ENCODE data around the gene DUS3L. TPM values are rescaled to one million over a fixed set of nuclear protein-coding genes. Genes with fewer than 3 reads are reported as not detected.

Gene DUS3L
- total RNA-seq, 4 donors from 2014 or later: 19.5 to 45.9 (median 25.0) TPM

DNA sequence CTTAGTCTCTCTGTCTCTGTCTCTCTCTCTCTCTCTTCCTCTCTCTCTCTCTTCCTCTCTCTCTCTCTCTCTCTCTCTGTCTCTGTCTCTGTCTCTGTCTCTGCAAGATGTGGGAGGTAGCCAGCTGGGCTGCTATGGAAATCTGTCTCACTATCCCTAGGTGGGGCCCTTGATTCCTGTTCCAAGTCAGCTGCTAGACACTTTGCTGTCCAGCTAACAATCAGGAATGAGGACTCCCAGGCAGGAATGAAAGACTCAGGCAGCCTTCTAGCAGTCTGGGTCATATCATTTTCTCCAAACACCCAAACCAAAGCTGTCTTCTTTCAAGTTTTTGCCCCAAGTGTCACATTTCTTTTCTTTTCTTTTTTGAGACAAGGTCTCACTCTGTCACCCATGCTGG, 47.3 kb downstream of the DUS3L start:
- in situ Hi-C loops (cut with MboI; ENCODE audit: low sequenced_read_pairs in 4 of 4): no loop called here
- no peaks in the 10 kb centered on the region for H3K36me3 ChIP-seq
- H3K4me1 ChIP-seq: no peaks in the 10 kb centered on the region
- DNase-seq (no peak), ATAC-seq (no peak)
- TF ChIP-seq, protein P1, sequence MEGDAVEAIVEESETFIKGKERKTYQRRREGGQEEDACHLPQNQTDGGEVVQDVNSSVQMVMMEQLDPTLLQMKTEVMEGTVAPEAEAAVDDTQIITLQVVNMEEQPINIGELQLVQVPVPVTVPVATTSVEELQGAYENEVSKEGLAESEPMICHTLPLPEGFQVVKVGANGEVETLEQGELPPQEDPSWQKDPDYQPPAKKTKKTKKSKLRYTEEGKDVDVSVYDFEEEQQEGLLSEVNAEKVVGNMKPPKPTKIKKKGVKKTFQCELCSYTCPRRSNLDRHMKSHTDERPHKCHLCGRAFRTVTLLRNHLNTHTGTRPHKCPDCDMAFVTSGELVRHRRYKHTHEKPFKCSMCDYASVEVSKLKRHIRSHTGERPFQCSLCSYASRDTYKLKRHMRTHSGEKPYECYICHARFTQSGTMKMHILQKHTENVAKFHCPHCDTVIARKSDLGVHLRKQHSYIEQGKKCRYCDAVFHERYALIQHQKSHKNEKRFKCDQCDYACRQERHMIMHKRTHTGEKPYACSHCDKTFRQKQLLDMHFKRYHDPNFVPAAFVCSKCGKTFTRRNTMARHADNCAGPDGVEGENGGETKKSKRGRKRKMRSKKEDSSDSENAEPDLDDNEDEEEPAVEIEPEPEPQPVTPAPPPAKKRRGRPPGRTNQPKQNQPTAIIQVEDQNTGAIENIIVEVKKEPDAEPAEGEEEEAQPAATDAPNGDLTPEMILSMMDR (IDR thresholded peaks at IDR 0.05 in 4 of 5, conservative IDR thresholded peaks at IDR 0.05 in 1 of 5): no peak
- H3K9me3 ChIP-seq: no peaks in the 10 kb centered on the region
- H3K4me3 ChIP-seq: no peak overlapping the region
- H3K27ac ChIP-seq: no peak overlapping the region
- intact Hi-C loops (cut with DNase I; ENCODE audit: low total_unique reads): no loop called here
- H3K27me3 ChIP-seq: peaks cover 0 to 5% (median 4%) of the 10 kb centered on the region in 3 donors

DNA sequence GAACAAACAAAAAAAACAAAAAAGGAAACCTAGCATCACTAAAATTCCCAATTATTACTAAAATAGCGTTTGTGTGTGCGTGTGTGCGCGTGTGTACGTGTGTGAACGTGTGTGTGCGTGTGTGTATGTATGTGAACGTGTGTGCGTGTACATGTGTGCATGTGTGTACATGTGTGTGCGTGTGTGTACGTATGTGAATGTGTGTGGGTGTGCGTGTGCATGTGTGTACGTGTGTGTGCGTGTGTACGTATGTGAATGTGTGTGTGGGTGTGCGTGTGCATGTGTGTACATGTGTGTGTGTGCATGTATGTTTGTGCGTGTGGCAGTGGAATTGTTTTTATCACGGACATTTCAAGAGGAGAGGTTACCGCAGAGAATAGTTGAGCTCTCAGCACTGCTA, 48.9 kb downstream of the DUS3L start:
- no peak overlapping the region for H3K27ac ChIP-seq
- intact Hi-C loops (cut with DNase I; ENCODE audit: low total_unique reads): no loop called here
- no peaks in the 10 kb centered on the region for H3K4me1 ChIP-seq
- in situ Hi-C loops (cut with MboI; ENCODE audit: low sequenced_read_pairs in 4 of 4): no loop called here
- no peak for TF ChIP-seq POLR2A (IDR thresholded peaks at IDR 0.05)
- TF ChIP-seq, protein P1 (IDR thresholded peaks at IDR 0.05 in 4 of 5, conservative IDR thresholded peaks at IDR 0.05 in 1 of 5): no peak
- no peak overlapping the region for H3K4me3 ChIP-seq
- H3K36me3 ChIP-seq: no peaks in the 10 kb centered on the region
- DNase-seq: no peak
- no peak for ATAC-seq
- no peaks in the 10 kb centered on the region for H3K27me3 ChIP-seq
- H3K9me3 ChIP-seq: no peaks in the 10 kb centered on the region

DNA sequence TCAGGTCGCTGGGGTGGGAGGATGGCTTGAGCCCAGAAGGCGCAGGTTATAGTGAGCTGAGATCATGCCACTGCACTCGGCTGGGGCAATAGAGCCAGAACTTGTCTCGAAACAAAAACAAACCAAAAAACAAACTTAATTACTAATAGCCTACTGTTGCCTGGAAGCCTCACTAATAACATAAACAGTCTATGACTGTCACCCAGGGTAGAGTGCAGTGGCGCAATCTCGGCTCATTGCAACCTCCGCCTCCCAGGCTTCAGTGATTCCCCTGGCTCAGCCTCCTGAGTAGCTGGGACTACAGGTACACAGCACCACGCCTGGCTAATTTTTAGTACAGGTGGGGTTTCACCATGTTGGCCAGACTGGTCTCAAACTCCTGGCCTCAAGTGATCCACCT, 52.5 kb downstream of the DUS3L start:
- Histone ChIP-seq H3K4me1 (no peaks in the 10 kb centered on the region), H3K27ac (no peak overlapping the region), H3K9me3 (no peaks in the 10 kb centered on the region), H3K4me3 (no peak overlapping the region), H3K27me3 (no peaks in the 10 kb centered on the region), H3K36me3 (no peaks in the 10 kb centered on the region)
- no peak for ATAC-seq
- no peak for TF ChIP-seq POLR2A (IDR thresholded peaks at IDR 0.05)
- TF ChIP-seq, protein P1 (IDR thresholded peaks at IDR 0.05 in 4 of 5, conservative IDR thresholded peaks at IDR 0.05 in 1 of 5): no peak
- intact Hi-C loops (cut with DNase I; ENCODE audit: low total_unique reads) (no loop called here), in situ Hi-C loops (cut with MboI; ENCODE audit: low sequenced_read_pairs in 4 of 4) (no loop called here)
- DNase-seq: no peak

Other genes starting within 250 kb of the DUS3L start
- under 1 TPM in 1 of 4 donors, not detected in 3; 0.10 TPM for gene TINCR, start 223.2 kb downstream of the DUS3L start, total RNA-seq
- 10 to 100 TPM; 13.7 to 19.8 (median 18.4) TPM for gene SAFB2, start 168.4 kb downstream of the DUS3L start, total RNA-seq
- gene SAFB, start 168.1 kb downstream of the DUS3L start, total RNA-seq: 10 to 100 TPM; 29.8 to 60.0 (median 56.1) TPM
- 100 to 1,000 TPM in 1 of 4 donors, 10 to 100 TPM in 3; 45.7 to 122 (median 74.8) TPM for gene MICOS13, start 110.6 kb downstream of the DUS3L start, total RNA-seq
- 10 to 100 TPM in 3 of 4 donors, 1 to 10 TPM in 1; 5.8 to 33.2 (median 21.5) TPM for gene HSD11B1L, start 110.1 kb downstream of the DUS3L start, total RNA-seq
- gene RPL36, start 100.9 kb downstream of the DUS3L start, total RNA-seq: 100 to 1,000 TPM; 329 to 784 (median 462) TPM
- gene LONP1, start 71.0 kb downstream of the DUS3L start, total RNA-seq: 10 to 100 TPM; 33.1 to 77.7 (median 70.4) TPM
- gene CATSPERD, start 70.5 kb downstream of the DUS3L start, total RNA-seq: not detected
- gene PRR22, start 6.4 kb downstream of the DUS3L start, total RNA-seq: 1 to 10 TPM in 1 of 4 donors, under 1 TPM in 1, not detected in 2; 0.24 to 1.0 TPM
- gene NRTN, start 13.9 kb upstream of the DUS3L start, total RNA-seq: not detected
- under 1 TPM in 1 of 4 donors, not detected in 3; 0.29 TPM for gene FUT6, start 48.5 kb upstream of the DUS3L start, total RNA-seq
- gene FUT3, start 60.3 kb upstream of the DUS3L start, total RNA-seq: under 1 TPM in 1 of 4 donors, not detected in 3; 0.32 TPM
- gene FUT5, start 79.4 kb upstream of the DUS3L start, total RNA-seq: not detected
- 100 to 1,000 TPM; 190 to 349 (median 221) TPM for gene NDUFA11, start 112.6 kb upstream of the DUS3L start, total RNA-seq
- gene VMAC, start 113.7 kb upstream of the DUS3L start, total RNA-seq: 1 to 10 TPM in 3 of 4 donors, under 1 TPM in 1; 0.46 to 3.0 (median 2.1) TPM
- gene CAPS, start 123.1 kb upstream of the DUS3L start, total RNA-seq: 1 to 10 TPM; 1.2 to 2.4 (median 2.0) TPM
- 10 to 100 TPM; 37.4 to 74.3 (median 61.3) TPM for gene RANBP3, start 187.0 kb upstream of the DUS3L start, total RNA-seq